Mammary epithelial cell (primary cell): ENCODE data around the gene PSMC3IP.

Experiments used
- CTCF ChIP-seq, 2 donors: IDR thresholded peaks in 1 of 2; conservative IDR thresholded peaks in 1 of 2; 2 replicates each; pipeline ENCODE4 v1.5.1; 2011 to 2012; ENCODE audit warnings: inconsistent platforms in 2 of 2, low read length in 2 of 2, mild to moderate bottlenecking in 2 of 2, control low read depth in 1 of 2, low read depth in 1 of 2; ENCODE audit not compliant: insufficient read depth in 1 of 2; ENCODE audit errors: extremely low read depth in 1 of 2
- EZH2 ChIP-seq: IDR thresholded peaks from 2 replicates; pipeline ENCODE4 v1.6.1; 2012; ENCODE audit warnings: low read length, inconsistent platforms, borderline replicate concordance

GRCh38 chr17:42581744-42582270 lies 4.3 kb upstream of the PSMC3IP start:
- no peak for TF ChIP-seq CTCF (conservative IDR thresholded peaks at IDR 0.05 in 1 of 2, IDR thresholded peaks at IDR 0.05 in 1 of 2; ENCODE audit: extremely low read depth in 1 of 2, insufficient read depth in 1 of 2, low read depth in 1 of 2, low read length in 2 of 2)
- no peak for TF ChIP-seq EZH2
